PC-9 (cell line): ENCODE data around the gene ZNF470.

Experiments
- CTCF ChIP-seq: fragments of 200-600 bp; sonication (generic); conservative IDR thresholded peaks from 2 replicates; pipeline ENCODE4 v1.6.1; 2017; ENCODE audit warnings: mixed run types, antibody characterized with exemption, mild to moderate bottlenecking, moderate library complexity
- EZH2 ChIP-seq: fragments of 200-600 bp; sonication (generic); IDR thresholded peaks from 2 replicates; pipeline ENCODE4 v1.8.0; 2017; ENCODE audit warnings: antibody characterized with exemption, low read depth

- no peak for TF ChIP-seq CTCF
- TF ChIP-seq EZH2, result no peak
These were observed 27.1 kb downstream of the ZNF470 start for GRCh38 chr19:56594446-56594782.
